ENCODE data around the gene NDUFV1. TPM values are rescaled to one million over a fixed set of nuclear protein-coding genes. Genes with fewer than 3 reads are reported as not detected.
A peak's percentile ranks its signal among the peaks of the same experiment; 100 is the strongest.

Gene NDUFV1
- total and polyA plus RNA-seq, 9 of the 15 experiments (the other 6 are each of a cell fraction or from before 2014, with no cell fraction given): 10.8 to 423 (median 209) TPM

- no peak for TF ChIP-seq ZNF764 (CRISPR knock-in tag; IDR thresholded peaks at IDR 0.05; ENCODE audit: low read depth)
- TF ChIP-seq NEUROD1 (IDR thresholded peaks at IDR 0.05; ENCODE audit: borderline replicate concordance, low read depth, low read length, partially characterized antibody): no peak
- peak; percentile 78 for TF ChIP-seq POLR2G (IDR thresholded peaks at IDR 0.05; ENCODE audit: low read depth, low read length)
- peak; percentile 36; the same call in 1 of the 2 replicates for TF ChIP-seq NR4A1 (CRISPR knock-in tag; IDR thresholded peaks at IDR 0.05)
- TF ChIP-seq NR4A1 (tag; IDR thresholded peaks at IDR 0.05): no peak
- TF ChIP-seq PHB (CRISPR knock-in tag; IDR thresholded peaks at IDR 0.05): 0 out of 2 replicates have a peak, but pooled peaks have one; percentile 40
- no peak for TF ChIP-seq MBD2 (IDR thresholded peaks at IDR 0.05; ENCODE audit: borderline replicate concordance, low read depth)
- no peak for TF ChIP-seq CREBBP (IDR thresholded peaks at IDR 0.05; ENCODE audit: low read depth, low read length)
- 0 out of 2 replicates have a peak, but pooled peaks have one; percentile 15 for TF ChIP-seq MTA1 (IDR thresholded peaks at IDR 0.05; ENCODE audit: borderline replicate concordance)
- peak in 1 of 2 experiments; percentile 89; a peak in 2 of 4 replicates for TF ChIP-seq HDAC1 (IDR thresholded peaks at IDR 0.05)
- TF ChIP-seq, protein P1, sequence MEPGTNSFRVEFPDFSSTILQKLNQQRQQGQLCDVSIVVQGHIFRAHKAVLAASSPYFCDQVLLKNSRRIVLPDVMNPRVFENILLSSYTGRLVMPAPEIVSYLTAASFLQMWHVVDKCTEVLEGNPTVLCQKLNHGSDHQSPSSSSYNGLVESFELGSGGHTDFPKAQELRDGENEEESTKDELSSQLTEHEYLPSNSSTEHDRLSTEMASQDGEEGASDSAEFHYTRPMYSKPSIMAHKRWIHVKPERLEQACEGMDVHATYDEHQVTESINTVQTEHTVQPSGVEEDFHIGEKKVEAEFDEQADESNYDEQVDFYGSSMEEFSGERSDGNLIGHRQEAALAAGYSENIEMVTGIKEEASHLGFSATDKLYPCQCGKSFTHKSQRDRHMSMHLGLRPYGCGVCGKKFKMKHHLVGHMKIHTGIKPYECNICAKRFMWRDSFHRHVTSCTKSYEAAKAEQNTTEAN (CRISPR knock-in tag; IDR thresholded peaks at IDR 0.05): no peak
- TF ChIP-seq PCBP2 (IDR thresholded peaks at IDR 0.05; ENCODE audit: low read depth, low read length, poor library complexity, severe bottlenecking): no peak
- 0 out of 2 replicates have a peak, but pooled peaks have one; percentile 42 for TF ChIP-seq ZC3H11A (IDR thresholded peaks at IDR 0.05; ENCODE audit: low read depth, low read length)
- TF ChIP-seq, protein P2, sequence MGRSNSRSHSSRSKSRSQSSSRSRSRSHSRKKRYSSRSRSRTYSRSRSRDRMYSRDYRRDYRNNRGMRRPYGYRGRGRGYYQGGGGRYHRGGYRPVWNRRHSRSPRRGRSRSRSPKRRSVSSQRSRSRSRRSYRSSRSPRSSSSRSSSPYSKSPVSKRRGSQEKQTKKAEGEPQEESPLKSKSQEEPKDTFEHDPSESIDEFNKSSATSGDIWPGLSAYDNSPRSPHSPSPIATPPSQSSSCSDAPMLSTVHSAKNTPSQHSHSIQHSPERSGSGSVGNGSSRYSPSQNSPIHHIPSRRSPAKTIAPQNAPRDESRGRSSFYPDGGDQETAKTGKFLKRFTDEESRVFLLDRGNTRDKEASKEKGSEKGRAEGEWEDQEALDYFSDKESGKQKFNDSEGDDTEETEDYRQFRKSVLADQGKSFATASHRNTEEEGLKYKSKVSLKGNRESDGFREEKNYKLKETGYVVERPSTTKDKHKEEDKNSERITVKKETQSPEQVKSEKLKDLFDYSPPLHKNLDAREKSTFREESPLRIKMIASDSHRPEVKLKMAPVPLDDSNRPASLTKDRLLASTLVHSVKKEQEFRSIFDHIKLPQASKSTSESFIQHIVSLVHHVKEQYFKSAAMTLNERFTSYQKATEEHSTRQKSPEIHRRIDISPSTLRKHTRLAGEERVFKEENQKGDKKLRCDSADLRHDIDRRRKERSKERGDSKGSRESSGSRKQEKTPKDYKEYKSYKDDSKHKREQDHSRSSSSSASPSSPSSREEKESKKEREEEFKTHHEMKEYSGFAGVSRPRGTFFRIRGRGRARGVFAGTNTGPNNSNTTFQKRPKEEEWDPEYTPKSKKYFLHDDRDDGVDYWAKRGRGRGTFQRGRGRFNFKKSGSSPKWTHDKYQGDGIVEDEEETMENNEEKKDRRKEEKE (IDR thresholded peaks at IDR 0.05; ENCODE audit: borderline replicate concordance in 1 of 2, control insufficient read depth in 1 of 2, low read depth in 2 of 2, low read length in 1 of 2): 0 out of 4 replicates have a peak, but pooled peaks of 1 of the 2 experiments have one; percentile 65
- TF ChIP-seq SREBF1 (IDR thresholded peaks at IDR 0.05; ENCODE audit: borderline replicate concordance, low read depth, low read length): no peak
- TF ChIP-seq, protein P3, sequence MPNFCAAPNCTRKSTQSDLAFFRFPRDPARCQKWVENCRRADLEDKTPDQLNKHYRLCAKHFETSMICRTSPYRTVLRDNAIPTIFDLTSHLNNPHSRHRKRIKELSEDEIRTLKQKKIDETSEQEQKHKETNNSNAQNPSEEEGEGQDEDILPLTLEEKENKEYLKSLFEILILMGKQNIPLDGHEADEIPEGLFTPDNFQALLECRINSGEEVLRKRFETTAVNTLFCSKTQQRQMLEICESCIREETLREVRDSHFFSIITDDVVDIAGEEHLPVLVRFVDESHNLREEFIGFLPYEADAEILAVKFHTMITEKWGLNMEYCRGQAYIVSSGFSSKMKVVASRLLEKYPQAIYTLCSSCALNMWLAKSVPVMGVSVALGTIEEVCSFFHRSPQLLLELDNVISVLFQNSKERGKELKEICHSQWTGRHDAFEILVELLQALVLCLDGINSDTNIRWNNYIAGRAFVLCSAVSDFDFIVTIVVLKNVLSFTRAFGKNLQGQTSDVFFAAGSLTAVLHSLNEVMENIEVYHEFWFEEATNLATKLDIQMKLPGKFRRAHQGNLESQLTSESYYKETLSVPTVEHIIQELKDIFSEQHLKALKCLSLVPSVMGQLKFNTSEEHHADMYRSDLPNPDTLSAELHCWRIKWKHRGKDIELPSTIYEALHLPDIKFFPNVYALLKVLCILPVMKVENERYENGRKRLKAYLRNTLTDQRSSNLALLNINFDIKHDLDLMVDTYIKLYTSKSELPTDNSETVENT (CRISPR knock-in tag; IDR thresholded peaks at IDR 0.05): peak; percentile 86
- no peak for TF ChIP-seq RBM14 (IDR thresholded peaks at IDR 0.05; ENCODE audit: borderline replicate concordance, insufficient read depth, low read depth, low read length)
- TF ChIP-seq CHD2 (IDR thresholded peaks at IDR 0.05; ENCODE audit: low read depth, low read length): peak; percentile 60; the same call in 1 of the 2 replicates
- no peak; a peak in 1 of 3 replicates for TF ChIP-seq CBX3 (IDR thresholded peaks at IDR 0.05; ENCODE audit: borderline replicate concordance in 1 of 2, low read length in 2 of 2)
- TF ChIP-seq BRD9 (IDR thresholded peaks at IDR 0.05; ENCODE audit: low read depth, partially characterized antibody): no peak
Observed at GRCh38 chr11:67630228-67630942, 23.6 kb downstream of the NDUFV1 start (continued).
